GM19372 (cell line): ENCODE results near the gene WDR86.

Experiments
- ATAC-seq: cut with Tn5 transposase; IDR thresholded peaks from one replicate; pipeline ENCODE4 v1.9.1; 2021; ENCODE audit warnings: mild to moderate bottlenecking, low read depth, moderate library complexity; ENCODE audit not compliant: unreplicated experiment

The WDR86 gene

DNA sequence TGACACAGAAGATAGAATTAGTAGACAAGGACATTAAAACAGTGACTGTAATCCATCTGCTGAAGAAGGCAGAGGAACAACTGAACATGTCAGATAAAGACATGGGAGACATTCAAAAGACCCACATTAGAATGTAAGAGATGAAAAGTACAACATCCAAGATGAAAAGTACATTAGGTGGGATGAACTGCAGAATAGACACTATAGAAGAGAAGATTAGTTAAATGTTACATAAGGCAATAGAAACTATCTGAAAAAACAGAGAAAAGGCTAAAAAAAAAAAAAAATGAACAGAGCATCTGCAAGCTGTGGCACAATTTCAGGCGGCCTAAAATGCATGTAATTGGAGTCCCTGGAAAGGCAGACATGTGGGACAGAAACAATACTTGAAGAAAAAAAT is 46.7 kb downstream of the WDR86 start:
- no peak for ATAC-seq

- no peak for ATAC-seq
Measured at GRCh38 chr7:151361193-151361959, 48.5 kb downstream of the WDR86 start.

- no peak for ATAC-seq
Measured at GRCh38 chr7:151352512-151352911, 57.3 kb downstream of the WDR86 start.

DNA sequence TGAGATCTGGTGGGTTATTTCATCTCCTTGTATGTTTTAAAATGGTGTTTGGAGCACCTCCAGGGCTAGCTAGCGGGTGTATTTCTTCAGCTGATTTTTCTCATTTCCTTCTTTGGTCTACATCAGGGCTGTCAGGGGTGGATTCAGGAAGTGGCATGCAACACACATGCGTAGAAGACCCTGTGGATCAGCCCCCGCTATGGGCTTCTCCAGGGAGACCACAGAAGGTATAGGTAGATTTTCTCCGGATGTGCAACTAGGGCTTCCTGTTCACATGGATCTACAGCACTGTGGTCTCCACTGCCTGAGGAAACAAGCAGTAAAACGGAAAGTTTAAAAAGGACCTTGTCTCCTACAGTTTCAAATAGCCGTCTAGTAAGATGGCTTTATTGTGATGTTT is 57.9 kb downstream of the WDR86 start:
- ATAC-seq = no peak

- ATAC-seq = no peak
Measured at GRCh38 chr7:151351027-151351426, 58.8 kb downstream of the WDR86 start.

DNA sequence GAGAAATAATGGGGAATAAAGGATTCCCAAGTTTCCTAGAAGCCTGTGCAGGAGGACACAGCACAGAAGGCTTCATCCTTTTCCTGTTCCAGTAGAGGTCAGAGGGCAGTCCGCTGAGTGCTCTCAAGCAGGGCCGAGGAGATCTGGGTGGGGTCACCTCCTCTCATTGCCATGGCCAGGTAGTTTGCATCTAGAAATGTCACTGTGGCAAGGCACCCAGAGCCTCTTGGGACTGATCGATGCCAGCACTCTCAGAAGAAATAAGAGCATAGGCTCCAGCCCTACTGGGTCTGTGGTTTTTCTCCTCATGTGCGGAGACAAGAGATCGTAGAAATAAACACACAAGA is 60.4 kb downstream of the WDR86 start:
- peak; percentile 31 for ATAC-seq

DNA sequence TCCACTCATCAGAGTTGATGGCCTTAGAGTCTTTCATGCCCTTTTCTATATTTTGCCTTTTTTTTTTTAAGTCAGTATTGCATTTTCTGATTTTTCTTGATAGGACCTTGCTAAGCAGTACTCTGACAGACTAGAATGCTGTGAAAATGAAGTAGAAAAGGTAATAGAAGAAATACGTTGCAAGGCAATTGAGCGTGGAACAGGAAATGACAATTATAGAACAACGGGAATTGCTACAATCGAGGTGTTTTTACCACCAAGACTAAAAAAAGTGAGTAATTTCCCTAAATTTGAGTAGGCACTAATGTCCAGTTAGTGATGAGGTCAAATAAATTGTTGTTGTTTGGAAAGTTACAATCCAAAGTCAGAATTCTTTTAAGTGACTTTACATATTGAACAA is 60.9 kb downstream of the WDR86 start:
- ATAC-seq = no peak

DNA sequence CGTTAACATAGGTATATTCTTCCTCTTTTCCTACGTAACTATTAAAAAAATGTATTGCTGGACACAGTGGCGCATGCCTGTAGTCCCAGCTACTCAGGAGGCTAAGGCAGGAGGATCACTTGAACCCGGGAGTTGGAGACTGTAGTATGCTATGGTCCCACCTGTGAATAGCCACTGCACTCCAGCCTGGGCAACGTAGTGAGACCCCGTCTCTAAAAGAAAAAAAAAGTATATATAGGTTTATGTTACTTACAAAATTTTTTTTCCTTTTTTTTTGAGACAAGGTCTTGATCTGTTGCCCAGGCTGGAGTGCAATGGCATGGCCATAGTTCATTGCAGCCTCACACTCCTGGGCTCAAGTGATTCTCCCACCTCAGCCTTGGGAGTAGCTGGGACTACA is 62.6 kb downstream of the WDR86 start:
- ATAC-seq = no peak

GRCh38 chr7:151346470-151346769 is 63.4 kb downstream of the WDR86 start:
- no peak for ATAC-seq

- no peak for ATAC-seq
Measured at GRCh38 chr7:151345576-151346469, 64.0 kb downstream of the WDR86 start.

- no peak for ATAC-seq
Measured at GRCh38 chr7:151343516-151343915, 66.3 kb downstream of the WDR86 start.

GRCh38 chr7:151342811-151343210 is 67.0 kb downstream of the WDR86 start:
- no peak for ATAC-seq

- ATAC-seq = peak; percentile 47
Measured at GRCh38 chr7:151342102-151342646, 67.7 kb downstream of the WDR86 start.

DNA sequence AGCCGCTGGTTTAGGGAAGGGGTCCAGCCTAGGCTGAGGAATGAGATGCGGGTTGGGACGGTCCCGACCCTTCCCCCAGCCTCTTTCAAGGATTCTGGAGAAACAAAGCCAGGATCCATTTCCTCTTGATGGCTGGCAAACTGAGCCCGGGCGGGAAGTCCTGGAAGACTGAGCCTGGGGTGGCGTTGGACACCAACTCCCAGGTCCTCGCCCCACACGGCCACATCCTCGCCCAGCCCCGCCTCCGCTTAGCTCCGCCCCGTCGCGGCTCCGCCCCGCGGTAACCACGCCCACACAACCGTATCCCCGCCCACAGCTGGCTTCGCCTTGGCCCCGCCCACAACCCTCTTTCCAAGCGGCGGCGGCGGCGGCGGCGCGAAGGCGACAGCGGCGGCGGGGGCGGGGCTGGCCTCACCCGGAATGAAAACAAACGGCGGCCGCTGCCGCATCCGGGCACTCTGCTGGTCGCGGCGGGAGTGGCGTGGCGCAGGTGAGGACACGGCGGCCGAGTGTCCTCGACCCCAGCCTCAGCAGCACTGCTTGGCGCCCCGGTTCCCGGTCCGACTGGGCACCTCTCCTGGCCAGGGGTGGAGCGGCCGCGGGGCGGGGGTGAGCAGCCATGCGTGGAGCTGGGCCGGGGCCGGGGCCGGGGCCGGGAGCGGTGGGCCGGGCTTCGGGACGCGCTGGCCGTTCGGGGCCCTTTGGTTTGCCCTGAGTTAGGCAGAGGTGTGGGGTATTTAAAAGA is 68.3 kb downstream of the WDR86 start, which contains the start of gene NUB1:
Gene NUB1 (plus strand): TSS at position 456 of the 745 bp plus-strand sequence. CDS start 3,538 bp downstream, outside the sequence.
- ATAC-seq = peak; percentile 52

- ATAC-seq = no peak
Measured at GRCh38 chr7:151340794-151341356, 69.0 kb downstream of the WDR86 start.

DNA sequence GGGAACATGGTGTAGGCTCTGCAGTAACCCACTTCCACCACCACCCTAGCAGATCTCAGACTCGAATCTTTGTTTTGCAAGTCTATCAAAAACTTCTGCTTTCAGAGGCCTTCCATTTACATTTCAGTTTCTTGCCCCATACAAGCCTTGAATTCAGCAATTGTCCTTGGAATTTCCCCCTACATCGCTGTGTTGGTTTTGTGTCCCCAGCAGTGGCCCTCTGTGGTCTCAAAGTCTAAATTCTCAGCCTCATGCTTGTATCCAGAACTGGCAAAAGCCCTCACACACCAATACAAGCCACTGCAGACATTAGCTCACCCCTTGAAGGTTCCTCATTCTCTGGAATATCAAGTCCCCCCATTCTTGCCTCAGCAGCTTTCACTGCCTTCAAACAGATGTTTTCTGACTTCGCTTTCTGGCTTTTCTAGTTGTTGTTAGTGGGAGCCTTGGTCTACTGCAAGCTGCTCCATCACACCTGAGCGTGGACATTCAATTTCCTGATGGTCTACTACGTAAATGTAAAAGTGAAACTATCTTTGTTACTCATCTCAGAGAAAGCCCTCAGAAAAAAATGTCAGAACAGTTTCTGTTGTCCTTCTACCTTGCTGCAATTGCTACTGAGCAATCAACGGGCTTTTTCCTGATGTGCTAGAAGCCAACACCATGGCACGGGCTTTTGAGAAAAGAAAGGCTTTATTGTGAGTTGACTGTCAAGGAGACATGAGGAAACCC is 70.0 kb downstream of the WDR86 start:
- ATAC-seq = no peak

GRCh38 chr7:151338809-151339208 is 71.0 kb downstream of the WDR86 start:
- no peak for ATAC-seq

GRCh38 chr7:151337346-151337745 is 72.5 kb downstream of the WDR86 start:
- ATAC-seq = no peak

- no peak for ATAC-seq
Measured at GRCh38 chr7:151336027-151336708, 73.7 kb downstream of the WDR86 start.
